Peyer's patch (tissue), 4 donors: ENCODE results near the gene GNRH2.

Experiments
- CTCF ChIP-seq, 6 experiments: fragments of 450-650 bp in 4 of 6; fragments of 200-600 bp in 2 of 6; sonication (generic) in 1 of 6; IDR thresholded peaks; one replicate each; pipeline ENCODE4 v1.5.1; 2017 to 2019; ENCODE audit warnings: antibody characterized with exemption in 6 of 6, mild to moderate bottlenecking in 3 of 6, moderate library complexity in 1 of 6
- POLR2A ChIP-seq, 2 donors: fragments of 450-650 bp; IDR thresholded peaks; one replicate each; pipeline ENCODE4 v1.5.1; 2017; ENCODE audit warnings: antibody characterized with exemption in 2 of 2, mild to moderate bottlenecking in 2 of 2, moderate library complexity in 2 of 2

DNA sequence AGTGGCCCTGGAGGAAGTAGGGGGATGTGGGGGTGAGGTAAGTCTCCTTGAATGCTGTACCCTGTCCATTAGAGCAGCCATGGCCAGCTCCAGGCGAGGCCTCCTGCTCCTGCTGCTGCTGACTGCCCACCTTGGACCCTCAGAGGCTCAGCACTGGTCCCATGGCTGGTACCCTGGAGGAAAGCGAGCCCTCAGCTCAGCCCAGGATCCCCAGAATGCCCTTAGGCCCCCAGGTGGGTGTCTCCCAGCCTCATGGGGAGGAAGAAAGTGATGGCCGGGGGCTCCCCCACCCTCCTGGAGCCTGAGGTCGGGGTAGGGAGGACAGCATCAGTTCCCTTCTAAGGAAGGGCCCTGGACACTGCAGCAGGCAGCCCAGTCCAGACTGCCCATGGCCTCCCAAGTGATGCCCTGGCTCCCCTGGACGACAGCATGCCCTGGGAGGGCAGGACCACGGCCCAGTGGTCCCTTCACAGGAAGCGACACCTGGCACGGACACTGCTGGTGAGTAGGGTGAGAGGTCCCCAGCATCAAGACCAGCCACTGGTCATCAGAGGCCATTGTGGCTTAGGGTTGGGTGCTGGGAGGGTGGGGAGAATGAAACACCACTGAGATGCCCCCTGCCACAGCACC lies 1.0 kb downstream of the GNRH2 start:
- TF ChIP-seq CTCF (IDR thresholded peaks at IDR 0.05): no peak
- TF ChIP-seq POLR2A (IDR thresholded peaks at IDR 0.05): no peak
